ENCODE measurements around the gene ACTL8.
"Not testable (repeated sequence)": the region's sequence is repeated elsewhere in the genome, so short reads cannot be mapped to it uniquely, and the experiment has no call there.

Gene ACTL8

GRCh38 chr1:17735793-17736192, 19.3 kb upstream of the ACTL8 start:
- no peak for DNase-seq

DNA sequence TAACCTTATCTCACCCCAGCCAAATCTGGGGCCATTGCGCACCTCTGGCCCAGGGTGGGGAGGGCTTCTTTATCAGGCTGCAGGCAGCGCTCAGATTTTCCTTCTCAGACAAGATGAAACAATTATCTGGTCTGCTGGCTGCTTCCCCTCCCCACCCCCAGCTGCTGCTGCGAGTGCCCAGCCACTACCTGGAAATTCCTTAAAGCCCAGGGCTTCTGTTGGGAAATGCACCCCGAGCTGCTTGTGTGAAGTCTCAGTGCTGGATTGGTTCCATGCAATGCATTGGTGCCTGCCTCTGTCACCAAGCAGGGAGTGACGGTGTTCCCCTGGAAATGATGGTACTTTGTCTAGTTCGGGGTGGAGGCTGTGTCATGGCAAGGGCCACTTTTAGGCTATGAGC, 18.5 kb upstream of the ACTL8 start:
- no peak for DNase-seq

- no peak for DNase-seq
These were observed 16.1 kb upstream of the ACTL8 start for GRCh38 chr1:17739050-17739449.

- no peak for DNase-seq
These were observed 14.1 kb upstream of the ACTL8 start for GRCh38 chr1:17741052-17741451.

GRCh38 chr1:17742583-17742982, 12.6 kb upstream of the ACTL8 start:
- DNase-seq = no peak

DNA sequence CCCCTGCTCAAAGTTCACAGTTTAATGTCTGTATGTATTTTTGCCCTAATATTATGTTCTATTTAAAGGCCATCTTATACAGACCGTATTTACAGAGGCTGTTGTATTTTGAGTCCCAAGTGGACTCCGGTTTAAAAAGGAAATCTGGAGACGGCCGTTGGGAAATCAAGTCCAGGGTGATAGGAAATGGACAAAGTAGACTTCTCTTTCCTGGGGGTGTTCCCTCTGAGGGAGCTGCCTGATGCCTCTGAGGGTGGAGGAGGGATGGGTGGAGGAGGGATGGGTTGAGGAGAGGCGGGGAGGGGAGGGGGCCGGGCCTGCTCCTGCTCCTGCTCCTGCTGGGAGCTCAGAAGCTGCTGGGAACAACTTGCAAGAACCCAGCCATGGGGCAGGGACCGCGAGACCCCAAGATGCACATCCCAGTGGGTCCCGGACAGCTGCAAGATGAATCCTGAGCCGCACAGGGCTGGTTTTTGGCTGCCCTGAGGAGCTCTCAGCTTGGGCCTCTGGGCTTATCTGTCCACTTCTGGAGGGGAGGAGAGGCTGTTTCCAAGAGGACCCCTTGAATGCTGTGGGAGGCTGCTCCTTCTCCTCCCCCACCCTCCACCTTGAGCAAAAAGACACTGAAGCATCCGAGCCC, 12.0 kb upstream of the ACTL8 start:
- DNase-seq = no peak

DNA sequence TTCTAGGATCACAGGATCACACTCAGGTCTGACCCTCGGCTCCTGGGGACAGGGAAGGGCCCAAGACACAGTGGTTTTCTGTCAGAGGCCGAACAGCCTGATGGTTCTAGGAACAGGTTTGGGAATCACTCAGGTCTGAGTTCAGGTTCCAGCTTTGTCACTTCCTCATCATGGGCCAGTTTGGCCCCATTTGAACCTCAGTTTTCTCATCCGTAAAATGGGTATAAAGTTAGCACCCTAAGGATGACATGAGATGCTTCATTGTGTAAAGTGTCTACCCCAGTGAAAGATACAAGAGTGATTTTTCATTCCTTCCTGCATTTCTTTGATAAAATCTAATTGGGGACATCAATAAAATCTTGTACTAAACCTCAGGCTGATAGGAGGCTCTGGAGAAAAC, 11.2 kb upstream of the ACTL8 start:
- DNase-seq = no peak

- DNase-seq = no peak
These were observed 10.3 kb upstream of the ACTL8 start for GRCh38 chr1:17744666-17745478.

- no peak for DNase-seq
These were observed 9.6 kb upstream of the ACTL8 start for GRCh38 chr1:17745479-17745955.

DNA sequence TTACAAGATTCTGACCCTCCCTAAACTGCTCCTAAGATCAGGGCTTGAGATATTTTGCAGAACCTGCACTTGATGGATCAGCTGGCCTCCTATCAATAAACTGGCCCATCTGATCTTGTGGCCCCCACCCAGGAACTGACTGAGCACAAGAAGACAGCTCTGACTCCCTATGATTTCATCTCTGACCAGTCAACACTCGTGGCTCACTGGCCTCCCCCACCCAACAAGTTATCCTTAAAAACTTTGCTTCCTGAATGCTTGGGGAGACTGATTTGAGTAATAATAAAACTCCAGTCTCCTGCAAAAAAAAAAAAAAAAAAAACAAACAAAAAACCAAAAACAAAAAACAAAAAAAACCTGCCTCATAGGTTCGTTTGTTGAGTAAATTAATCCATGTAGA, 8.9 kb upstream of the ACTL8 start:
- not testable (repeated sequence) for DNase-seq

DNA sequence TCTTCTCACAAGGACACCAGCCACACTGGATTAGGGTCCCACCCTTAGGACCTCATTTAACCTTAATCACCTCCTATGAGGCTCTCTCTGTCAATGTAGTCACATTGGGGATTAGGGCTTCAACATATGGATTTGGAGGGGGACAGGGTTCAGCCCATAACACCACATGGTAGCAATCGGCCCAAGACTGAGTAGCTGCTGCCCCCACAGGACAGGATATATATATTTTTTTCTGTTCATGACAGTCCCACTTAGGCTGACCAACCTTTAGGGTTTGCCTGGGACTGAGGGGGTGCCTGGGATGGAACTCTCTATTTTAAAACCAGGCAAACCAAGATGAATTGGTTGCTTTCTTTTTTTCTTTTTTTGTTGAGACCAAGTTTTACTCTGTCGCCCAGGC, 8.2 kb upstream of the ACTL8 start:
- no peak for DNase-seq

DNA sequence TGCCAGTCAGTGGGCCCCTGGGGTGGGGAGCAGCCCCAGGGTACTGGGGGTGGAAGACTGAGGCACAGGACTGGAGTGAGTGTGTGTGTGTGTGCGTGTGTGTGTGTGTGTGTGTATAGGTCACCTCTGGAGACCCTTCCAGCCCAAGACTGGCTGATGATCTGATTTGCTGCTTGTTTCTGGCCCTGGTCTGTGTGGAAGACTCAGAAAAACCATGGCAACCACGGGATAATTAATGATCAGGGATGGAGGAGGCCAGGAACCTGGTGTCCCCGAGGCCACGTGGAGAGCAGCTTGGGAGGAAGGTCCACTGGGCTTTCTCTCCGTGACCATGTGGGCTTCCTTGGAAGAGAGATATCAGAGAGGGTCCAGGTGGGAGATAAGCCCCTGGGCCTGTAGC, 4.8 kb upstream of the ACTL8 start:
- no peak for DNase-seq

DNA sequence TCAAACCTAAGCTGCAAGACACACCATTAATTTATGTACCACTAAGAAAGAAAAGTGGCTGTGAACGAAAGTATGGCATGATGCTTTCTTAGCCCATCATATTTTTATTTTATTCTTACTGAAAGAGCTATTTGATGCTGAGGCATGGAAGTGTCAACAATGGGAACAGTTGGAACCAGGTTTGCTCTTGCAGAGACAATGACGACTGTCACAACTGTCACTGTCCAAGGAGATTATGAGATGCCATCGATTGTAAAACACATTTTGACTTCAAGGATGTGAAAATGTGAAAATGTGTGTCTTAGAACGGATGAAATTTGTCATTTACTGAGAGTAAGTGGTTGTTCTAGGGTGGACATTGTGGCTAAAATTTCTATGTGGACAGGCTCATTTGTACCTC, 2.8 kb upstream of the ACTL8 start:
- no peak for DNase-seq

- no peak for DNase-seq
These were observed 2.3 kb downstream of the ACTL8 start for GRCh38 chr1:17757426-17757825.

DNA sequence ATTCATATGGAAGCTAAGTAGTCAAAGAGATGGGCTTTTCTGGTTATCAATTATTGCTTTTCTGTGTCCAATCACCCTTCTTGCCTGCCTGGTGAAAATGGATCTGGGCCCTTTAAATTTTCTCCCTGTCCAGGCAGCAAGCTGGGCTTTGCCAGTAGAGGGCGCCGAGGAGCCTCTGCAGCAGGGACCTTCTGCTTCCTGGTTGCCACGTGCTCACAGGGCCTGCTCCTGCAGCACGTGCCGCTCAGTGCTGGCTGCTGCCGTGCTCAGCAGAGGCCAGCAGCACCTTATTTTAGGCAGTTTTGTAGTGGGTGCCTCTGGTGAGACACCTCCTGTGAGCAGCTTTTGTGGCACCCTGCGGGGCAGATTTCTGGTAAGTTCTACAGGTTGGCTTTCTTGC, 4.0 kb downstream of the ACTL8 start:
- DNase-seq = no peak

- DNase-seq = no peak
These were observed 7.2 kb downstream of the ACTL8 start for GRCh38 chr1:17762313-17762712.

GRCh38 chr1:17763417-17763816, 8.3 kb downstream of the ACTL8 start:
- DNase-seq = no peak

DNA sequence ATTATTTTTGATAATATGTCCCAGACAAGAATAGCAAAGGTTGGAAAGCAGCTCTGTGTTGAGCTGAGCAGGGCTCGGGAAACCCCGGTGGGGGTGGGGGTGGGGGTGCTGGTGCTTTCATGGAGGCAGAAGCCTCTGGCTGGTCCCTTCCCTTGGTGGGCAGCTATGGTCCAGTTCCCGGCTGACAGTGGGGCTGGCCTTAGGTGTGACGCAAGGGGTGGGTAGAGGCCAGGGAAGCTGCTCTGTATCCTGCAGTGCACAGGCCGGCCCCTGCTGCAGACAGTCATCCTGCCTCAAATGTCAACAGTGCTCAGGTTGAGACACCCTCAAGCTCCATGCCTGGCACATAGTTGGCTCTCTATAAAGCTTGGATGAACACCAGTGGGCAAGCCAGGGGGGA, 8.9 kb downstream of the ACTL8 start:
- no peak for DNase-seq

GRCh38 chr1:17764591-17764990, 9.5 kb downstream of the ACTL8 start:
- no peak for DNase-seq

DNA sequence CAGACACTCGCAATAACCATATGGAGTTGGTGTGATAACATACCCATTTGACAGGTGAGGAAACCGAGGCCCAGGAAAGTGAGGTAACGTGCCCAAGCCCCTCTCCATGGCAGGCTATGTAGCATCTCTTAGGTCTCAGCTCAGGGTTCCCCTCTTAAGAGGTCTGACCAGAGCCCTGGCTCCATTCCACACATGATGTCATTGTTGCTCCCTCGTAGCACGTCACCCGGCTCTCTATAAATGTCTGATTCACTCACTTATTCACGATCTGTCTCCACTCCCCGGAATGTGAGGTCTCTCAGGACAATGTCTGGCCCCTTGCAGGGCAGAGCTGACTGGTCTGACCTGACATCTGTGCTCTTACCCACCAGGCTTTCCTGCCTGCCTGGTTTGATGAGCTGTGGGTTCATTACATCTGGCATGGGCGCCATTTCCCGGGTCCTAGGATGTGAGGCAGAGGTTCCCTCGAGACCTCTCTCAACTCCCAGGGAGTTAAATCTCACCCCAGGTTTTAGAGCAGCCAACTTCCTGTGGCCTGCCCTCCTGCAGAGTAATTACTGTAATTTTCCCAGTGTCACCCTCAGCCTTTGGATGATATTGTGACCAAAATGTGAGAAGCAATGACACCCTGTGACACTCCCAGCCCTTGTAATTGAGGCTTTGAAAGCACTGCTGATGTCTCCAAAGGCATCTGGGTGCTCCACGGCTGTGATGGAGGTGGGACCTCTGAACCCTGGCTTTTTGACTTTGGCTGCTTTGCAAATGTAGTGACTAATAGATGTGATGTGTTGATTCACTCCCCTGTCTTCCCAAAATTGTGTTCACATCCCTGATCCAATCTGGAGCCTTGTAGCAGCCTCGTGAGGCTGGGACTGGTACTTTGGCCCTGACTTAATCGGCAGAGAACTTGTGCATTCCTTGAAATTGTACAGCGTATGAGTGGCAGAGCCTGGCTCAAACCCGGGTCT, 10.6 kb downstream of the ACTL8 start:
- no peak for DNase-seq

- DNase-seq = no peak
These were observed 13.6 kb downstream of the ACTL8 start for GRCh38 chr1:17768651-17769241.

DNA sequence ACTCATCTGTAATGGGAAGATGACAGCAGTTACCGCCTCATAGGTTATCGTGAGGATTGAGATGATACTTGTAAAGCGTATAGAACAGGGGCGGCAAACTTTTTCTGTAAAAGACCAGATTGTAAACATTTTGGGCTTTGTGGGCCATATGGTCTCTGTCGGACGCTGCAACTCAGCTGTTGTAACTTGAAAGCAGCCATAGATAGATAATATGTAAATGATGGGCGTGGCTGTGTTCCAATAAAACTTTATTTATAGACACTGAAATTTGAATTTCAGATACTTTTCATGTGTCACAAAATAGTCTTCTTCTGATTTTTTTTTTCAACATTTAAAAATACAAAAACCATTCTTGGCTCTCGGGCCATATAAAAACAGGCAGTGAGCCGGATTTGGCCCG, 15.8 kb downstream of the ACTL8 start:
- no peak for DNase-seq

DNA sequence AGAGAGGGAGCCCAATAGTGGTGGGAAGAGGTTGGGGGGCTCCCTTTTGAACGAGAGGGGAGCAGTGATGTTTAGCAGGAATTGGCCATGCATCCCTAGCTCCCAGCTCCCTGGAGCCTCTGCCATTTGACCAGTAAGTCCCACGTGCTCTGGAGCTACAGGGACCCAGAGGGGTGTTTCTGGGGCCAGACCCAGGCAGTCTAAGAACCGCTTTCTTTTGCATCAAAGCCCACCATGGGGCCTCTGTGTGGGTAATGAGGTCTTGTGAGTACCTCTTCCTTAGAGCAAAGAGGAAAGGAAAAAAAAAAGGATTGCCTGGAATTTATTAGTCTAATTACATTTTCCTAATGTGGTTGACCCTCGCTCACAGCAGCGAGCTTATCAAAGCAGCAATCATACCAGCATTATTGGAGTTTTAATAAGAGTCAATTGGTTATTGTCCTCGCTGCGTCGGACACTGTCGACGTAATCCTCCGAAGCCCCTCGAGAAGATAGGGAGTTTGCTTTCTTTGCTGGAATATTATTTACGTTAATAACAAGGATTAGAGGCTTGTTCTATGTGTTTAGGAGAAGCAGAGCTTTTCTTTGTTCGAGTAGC, 17.6 kb downstream of the ACTL8 start:
- no peak for DNase-seq

All from SHP77 treated with DMSO at 0.1 percent for 48 hours (cell line).